HFF-Myc (cell line): ENCODE data around the gene HTR1E.

Experiments used
- DNase-seq: peaks from one replicate; pipeline ENCODE4 v3.0.0-alpha.2; 2011; ENCODE audit warnings: low read depth; ENCODE audit errors: extremely low read depth
- H3K4me3 ChIP-seq: replicated peaks from 2 replicates; pipeline ENCODE4 v1.5.1; 2011; ENCODE audit warnings: low read depth, mild to moderate bottlenecking, control low read depth, low read length
- TF ChIP-seq, protein P1 (sequence below): IDR thresholded peaks from 2 replicates; pipeline ENCODE4 v1.5.1; 2012; ENCODE audit warnings: mild to moderate bottlenecking, low read depth, low read length, control low read depth; ENCODE audit errors: missing control alignments

HTR1E gene

DNA sequence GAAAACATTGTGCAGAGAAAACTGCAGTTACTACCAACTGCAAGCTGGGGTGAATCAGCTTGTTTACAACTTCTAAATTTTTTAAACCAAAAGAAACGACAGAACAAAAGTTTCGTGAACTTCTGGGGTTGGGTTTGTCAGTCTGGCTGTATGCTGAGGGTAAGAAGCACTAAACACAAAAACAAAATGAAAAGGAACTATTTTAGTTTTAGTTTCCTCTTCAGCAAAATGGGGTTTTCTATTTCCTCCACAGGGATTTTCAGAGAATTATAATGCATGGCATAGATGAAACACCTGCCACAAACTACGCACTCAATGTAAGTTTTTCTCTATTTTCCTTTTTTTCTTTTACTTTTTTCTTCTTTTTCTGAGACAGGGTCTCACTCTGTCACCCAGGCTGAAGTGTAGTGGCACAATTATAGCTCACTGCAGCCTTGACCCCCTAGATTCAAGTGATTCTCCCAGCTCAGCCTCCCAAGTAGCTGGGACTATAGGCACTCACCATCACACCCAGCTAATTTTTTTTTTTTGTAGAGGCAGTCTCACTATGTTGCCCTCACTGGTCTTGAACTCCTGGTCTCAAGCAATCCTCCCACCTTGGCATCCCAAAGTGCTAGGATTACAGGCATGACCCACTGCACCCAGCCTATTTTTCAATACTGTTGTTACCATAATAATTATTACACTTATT is 117.0 kb downstream of the HTR1E start:
- no peak for DNase-seq
- H3K4me3 ChIP-seq, result no peak overlapping the region
- TF ChIP-seq, protein P1, sequence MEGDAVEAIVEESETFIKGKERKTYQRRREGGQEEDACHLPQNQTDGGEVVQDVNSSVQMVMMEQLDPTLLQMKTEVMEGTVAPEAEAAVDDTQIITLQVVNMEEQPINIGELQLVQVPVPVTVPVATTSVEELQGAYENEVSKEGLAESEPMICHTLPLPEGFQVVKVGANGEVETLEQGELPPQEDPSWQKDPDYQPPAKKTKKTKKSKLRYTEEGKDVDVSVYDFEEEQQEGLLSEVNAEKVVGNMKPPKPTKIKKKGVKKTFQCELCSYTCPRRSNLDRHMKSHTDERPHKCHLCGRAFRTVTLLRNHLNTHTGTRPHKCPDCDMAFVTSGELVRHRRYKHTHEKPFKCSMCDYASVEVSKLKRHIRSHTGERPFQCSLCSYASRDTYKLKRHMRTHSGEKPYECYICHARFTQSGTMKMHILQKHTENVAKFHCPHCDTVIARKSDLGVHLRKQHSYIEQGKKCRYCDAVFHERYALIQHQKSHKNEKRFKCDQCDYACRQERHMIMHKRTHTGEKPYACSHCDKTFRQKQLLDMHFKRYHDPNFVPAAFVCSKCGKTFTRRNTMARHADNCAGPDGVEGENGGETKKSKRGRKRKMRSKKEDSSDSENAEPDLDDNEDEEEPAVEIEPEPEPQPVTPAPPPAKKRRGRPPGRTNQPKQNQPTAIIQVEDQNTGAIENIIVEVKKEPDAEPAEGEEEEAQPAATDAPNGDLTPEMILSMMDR, result no peak

DNA sequence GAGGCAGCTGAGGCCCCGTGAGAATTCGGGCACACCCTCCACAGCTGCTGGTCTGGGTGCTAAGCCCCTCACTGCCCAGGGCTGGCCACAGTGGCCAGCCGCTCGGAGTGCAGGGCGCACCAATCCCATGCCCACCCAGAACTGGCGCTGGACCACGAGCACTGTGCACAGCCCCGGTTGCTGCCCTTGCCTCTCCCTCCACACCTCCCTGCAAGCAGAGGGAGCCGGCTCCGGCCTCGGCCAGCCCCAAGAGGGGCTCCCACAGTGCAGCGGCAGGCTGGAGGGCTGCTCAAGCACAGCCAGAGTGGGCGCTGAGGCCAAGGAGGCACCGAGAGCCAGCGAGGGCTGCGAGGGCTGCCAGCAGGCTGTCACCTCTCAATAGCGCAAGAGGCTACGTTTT is 122.6 kb downstream of the HTR1E start:
- no peak overlapping the region for H3K4me3 ChIP-seq
- DNase-seq, result no peak
- TF ChIP-seq, protein P1, result no peak

DNA sequence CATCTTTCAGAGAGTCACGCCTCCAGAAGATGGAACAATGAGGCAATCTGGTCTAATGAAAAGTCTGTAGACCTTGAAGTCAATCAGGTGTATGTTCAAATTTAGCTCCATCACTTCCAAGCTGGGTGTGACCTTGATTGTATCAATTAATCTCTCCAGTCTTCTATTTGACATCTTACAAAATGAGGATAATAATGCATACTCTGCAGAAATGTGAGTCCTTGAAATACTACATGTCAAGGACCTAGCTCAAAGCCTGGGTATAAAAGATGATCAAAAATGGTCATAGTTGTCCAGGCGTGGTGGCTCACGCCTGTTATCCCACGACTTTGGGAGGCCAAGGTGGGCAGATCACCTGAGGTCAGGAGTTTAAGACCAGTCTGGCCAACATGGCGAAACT is 127.8 kb downstream of the HTR1E start:
- TF ChIP-seq, protein P1, result no peak
- no peak for DNase-seq
- H3K4me3 ChIP-seq, result no peak overlapping the region
